T-cell (primary cell): Measurements from ENCODE around the gene URI1. TPM values are rescaled to one million over a fixed set of nuclear protein-coding genes. Genes with fewer than 3 reads are reported as not detected.

Experiments
- ATAC-seq, 4 experiments: fragments of 200-7000 bp in 3 of 4; fragments of 150-1000 bp in 1 of 4; cut with Tn5 transposase; replicated peaks in 1 of 4; 1 replicate in 3 of 4; 2 replicates in 1 of 4; pipeline ENCODE4 v1.10.0; 2021; ENCODE audit warnings: moderate library complexity in 3 of 4, mild to moderate bottlenecking in 2 of 4, moderate number of reproducible peaks in 1 of 4
- CTCF ChIA-PET, 2 donors: fragments of 300-600 bp; sonication (Branson Sonifier 250); formaldehyde crosslinking; loops; one replicate each; lab custom pipeline; 2022; ENCODE audit warnings: antibody characterized with exemption in 2 of 2; lab: Charles Lee
- POLR2A ChIA-PET, 2 donors: fragments of 300-600 bp; sonication (Branson Sonifier 250); formaldehyde crosslinking; loops; one replicate each; lab custom pipeline; 2022; ENCODE audit warnings: antibody characterized with exemption in 2 of 2; lab: Charles Lee
- DNase-seq, 35 experiments: peaks; one replicate each; pipeline versions ENCODE4 v3.0.0 to v3.0.0-alpha.2; 2013 to 2023
- H3K27ac ChIP-seq: one replicate; pipeline ENCODE4 v1.5.1; 2013; ENCODE audit warnings: low read length
- H3K27me3 ChIP-seq, 2 experiments: replicated peaks in 1 of 2; 1 replicate in 1 of 2; 2 replicates in 1 of 2; pipeline versions ENCODE4 v1.6.1 to v1.7.0; 2013; ENCODE audit warnings: low read length in 1 of 2, mixed read lengths in 1 of 2; ENCODE audit not compliant: control insufficient read depth in 2 of 2, insufficient read depth in 2 of 2; ENCODE audit errors: extremely low read depth in 1 of 2
- H3K36me3 ChIP-seq, 2 donors: 1 replicate in 1 of 2; 2 replicates in 1 of 2; pipeline versions ENCODE4 v1.6.1 to v1.7.0; 2013; ENCODE audit warnings: low read length in 1 of 2; ENCODE audit not compliant: control insufficient read depth in 2 of 2, insufficient read depth in 1 of 2; ENCODE audit errors: extremely low read depth in 1 of 2
- H3K4me1 ChIP-seq, 2 experiments: 1 replicate in 1 of 2; 2 replicates in 1 of 2; pipeline versions ENCODE4 v1.6.1 to v1.7.0; 2013; ENCODE audit warnings: low read length in 2 of 2, mixed read lengths in 1 of 2; ENCODE audit not compliant: insufficient read depth in 2 of 2, control insufficient read depth in 1 of 2; ENCODE audit errors: extremely low read depth in 1 of 2
- H3K4me3 ChIP-seq, 2 donors: 1 replicate in 1 of 2; 2 replicates in 1 of 2; pipeline versions ENCODE4 v1.5.1 to v1.7.0; 2013; ENCODE audit warnings: mild to moderate bottlenecking in 2 of 2, low read length in 1 of 2, moderate library complexity in 1 of 2; ENCODE audit not compliant: control insufficient read depth in 1 of 2; ENCODE audit errors: extremely low read depth in 1 of 2
- H3K9me3 ChIP-seq: 2 replicates; pipeline ENCODE4 v1.7.0; 2013
- H3K27ac Mint-ChIP-seq, 2 donors: one replicate each; pipeline ENCODE4 v1.8.0; 2020 to 2021; ENCODE audit warnings: mild to moderate bottlenecking in 2 of 2, mixed read lengths in 2 of 2
- H3K27me3 Mint-ChIP-seq, 2 donors: one replicate each; pipeline ENCODE4 v1.8.0; 2021 to 2022; ENCODE audit warnings: mixed read lengths in 2 of 2
- H3K36me3 Mint-ChIP-seq: one replicate; pipeline ENCODE4 v1.8.0; 2021; ENCODE audit warnings: mixed read lengths
- H3K4me1 Mint-ChIP-seq, 3 donors: one replicate each; pipeline ENCODE4 v1.8.0; 2020 to 2022; ENCODE audit warnings: mixed read lengths in 3 of 3, mild to moderate bottlenecking in 1 of 3
- H3K4me3 Mint-ChIP-seq, 3 donors: one replicate each; pipeline ENCODE4 v1.8.0; 2020 to 2022; ENCODE audit warnings: mild to moderate bottlenecking in 3 of 3, mixed read lengths in 3 of 3, moderate library complexity in 3 of 3
- H3K9me3 Mint-ChIP-seq, 3 donors: one replicate each; pipeline ENCODE4 v1.8.0; 2020 to 2022; ENCODE audit warnings: mixed read lengths in 3 of 3
- WGBS: methylation state at CpG from one replicate; pipeline ENCODE4 v1.1.5; 2013; ENCODE audit warnings: missing lambda C conversion rate; ENCODE audit not compliant: insufficient coverage; 5-methylcytosine and 5-hydroxymethylcytosine counted together
- total RNA-seq, 35 experiments: library from RNA in 6 of 35; stranded (reverse) in 6 of 35; fragments of 120-200 nt in 1 of 35; gene quantifications; one replicate each; pipeline versions ENCODE4 v1.2.1 to v1.2.4 and lab custom pipeline; 2013 to 2026

The URI1 gene
- total RNA-seq, 5 donors from 2014 or later (not counting 1 experiment from before 2014, with no cell fraction given) = 69.0 to 84.8 (median 75.7) TPM

- no peak overlapping the region for H3K27ac Mint-ChIP-seq
- WGBS = no CpG with 5 or more reads among the region's 1 CpG
- no peak overlapping the region for H3K4me3 Mint-ChIP-seq
- no peaks in the 10 kb centered on the region for H3K36me3 ChIP-seq
- H3K9me3 ChIP-seq = no peaks in the 10 kb centered on the region
- DNase-seq (no peak), ATAC-seq (no peak)
- H3K4me1 Mint-ChIP-seq = peaks cover 6 to 17% (median 14%) of the 10 kb centered on the region in 3 donors
- no peak overlapping the region for H3K27ac ChIP-seq
- POLR2A ChIA-PET = no interaction called here
- H3K4me1 ChIP-seq = no peaks in the 10 kb centered on the region
- no peaks in the 10 kb centered on the region for H3K27me3 Mint-ChIP-seq
- H3K4me3 ChIP-seq = no peak overlapping the region
- no peaks in the 10 kb centered on the region for H3K27me3 ChIP-seq
- H3K36me3 Mint-ChIP-seq = peaks cover 44% of the 10 kb centered on the region
- H3K9me3 Mint-ChIP-seq = no peaks in the 10 kb centered on the region
- CTCF ChIA-PET = no interaction called here
Measured at GRCh38 chr19:30022659-30023058, 80.6 kb downstream of the URI1 start.

- no peak overlapping the region for H3K4me3 ChIP-seq
Measured at GRCh38 chr19:30023330-30023729, 81.3 kb downstream of the URI1 start.

DNA sequence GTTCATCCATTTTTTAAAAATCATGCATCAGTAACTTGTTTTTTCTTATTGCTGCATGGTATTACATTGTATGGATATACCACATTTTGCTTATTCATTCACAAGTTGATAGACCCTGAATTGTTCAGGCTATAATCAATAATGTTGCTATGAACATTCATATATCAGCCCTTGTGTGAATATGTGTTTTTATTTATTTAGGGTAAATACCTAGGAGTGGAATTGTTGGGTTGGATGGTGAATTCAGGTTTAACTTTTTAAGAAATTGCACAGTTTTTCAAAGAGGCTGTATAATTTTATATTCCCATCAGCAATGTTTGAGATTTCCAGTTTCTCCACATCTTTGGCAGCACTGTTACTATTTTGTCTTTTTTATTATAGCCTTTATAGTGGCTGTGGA lies 82.1 kb downstream of the URI1 start:
- Mint-ChIP-seq H3K9me3 (peaks cover 0 to 1% (median 0%) of the 10 kb centered on the region in 3 donors), H3K4me3 (no peak overlapping the region), H3K36me3 (peaks cover 45% of the 10 kb centered on the region), H3K4me1 (peaks cover 12 to 19% (median 18%) of the 10 kb centered on the region in 3 donors), H3K27ac (no peak overlapping the region), H3K27me3 (no peaks in the 10 kb centered on the region)
- ATAC-seq (no peak), DNase-seq (no peak)
- Histone ChIP-seq H3K27ac (no peak overlapping the region), H3K9me3 (no peaks in the 10 kb centered on the region), H3K4me1 (no peaks in the 10 kb centered on the region), H3K4me3 (no peak overlapping the region), H3K36me3 (no peaks in the 10 kb centered on the region), H3K27me3 (no peaks in the 10 kb centered on the region)
- ChIA-PET CTCF (no interaction called here), POLR2A (no interaction called here)

More at GRCh38 chr19:30023330-30023729, 81.3 kb downstream of the URI1 start:
- peaks cover 12 to 17% (median 16%) of the 10 kb centered on the region in 3 donors for H3K4me1 Mint-ChIP-seq
- peaks cover 44% of the 10 kb centered on the region for H3K36me3 Mint-ChIP-seq
- Histone ChIP-seq H3K9me3 (no peaks in the 10 kb centered on the region), H3K36me3 (no peaks in the 10 kb centered on the region), H3K4me1 (no peaks in the 10 kb centered on the region), H3K27me3 (no peaks in the 10 kb centered on the region), H3K27ac (no peak overlapping the region)
- no peaks in the 10 kb centered on the region for H3K9me3 Mint-ChIP-seq
- ATAC-seq (no peak), DNase-seq (no peak)
- ChIA-PET CTCF (no interaction called here), POLR2A (no interaction called here)
- H3K27ac Mint-ChIP-seq = no peak overlapping the region
- no peaks in the 10 kb centered on the region for H3K27me3 Mint-ChIP-seq
- no peak overlapping the region for H3K4me3 Mint-ChIP-seq

GRCh38 chr19:30026933-30027332 lies 84.9 kb downstream of the URI1 start:
- POLR2A ChIA-PET = no interaction called here
- CTCF ChIA-PET = no interaction called here
- Histone ChIP-seq H3K27ac (no peak overlapping the region), H3K27me3 (no peaks in the 10 kb centered on the region), H3K9me3 (no peaks in the 10 kb centered on the region), H3K36me3 (peaks cover 0 to 5% of the 10 kb centered on the region in 2 donors), H3K4me3 (no peak overlapping the region), H3K4me1 (no peaks in the 10 kb centered on the region)
- Mint-ChIP-seq H3K27me3 (no peaks in the 10 kb centered on the region), H3K4me3 (no peak overlapping the region), H3K36me3 (peaks cover 68% of the 10 kb centered on the region), H3K4me1 (peaks cover 16 to 25% (median 23%) of the 10 kb centered on the region in 3 donors), H3K27ac (no peak overlapping the region), H3K9me3 (peaks cover 0 to 4% (median 2%) of the 10 kb centered on the region in 3 donors)
- ATAC-seq (no peak), DNase-seq (no peak)
- WGBS = no CpG with 5 or more reads among the region's 1 CpG

DNA sequence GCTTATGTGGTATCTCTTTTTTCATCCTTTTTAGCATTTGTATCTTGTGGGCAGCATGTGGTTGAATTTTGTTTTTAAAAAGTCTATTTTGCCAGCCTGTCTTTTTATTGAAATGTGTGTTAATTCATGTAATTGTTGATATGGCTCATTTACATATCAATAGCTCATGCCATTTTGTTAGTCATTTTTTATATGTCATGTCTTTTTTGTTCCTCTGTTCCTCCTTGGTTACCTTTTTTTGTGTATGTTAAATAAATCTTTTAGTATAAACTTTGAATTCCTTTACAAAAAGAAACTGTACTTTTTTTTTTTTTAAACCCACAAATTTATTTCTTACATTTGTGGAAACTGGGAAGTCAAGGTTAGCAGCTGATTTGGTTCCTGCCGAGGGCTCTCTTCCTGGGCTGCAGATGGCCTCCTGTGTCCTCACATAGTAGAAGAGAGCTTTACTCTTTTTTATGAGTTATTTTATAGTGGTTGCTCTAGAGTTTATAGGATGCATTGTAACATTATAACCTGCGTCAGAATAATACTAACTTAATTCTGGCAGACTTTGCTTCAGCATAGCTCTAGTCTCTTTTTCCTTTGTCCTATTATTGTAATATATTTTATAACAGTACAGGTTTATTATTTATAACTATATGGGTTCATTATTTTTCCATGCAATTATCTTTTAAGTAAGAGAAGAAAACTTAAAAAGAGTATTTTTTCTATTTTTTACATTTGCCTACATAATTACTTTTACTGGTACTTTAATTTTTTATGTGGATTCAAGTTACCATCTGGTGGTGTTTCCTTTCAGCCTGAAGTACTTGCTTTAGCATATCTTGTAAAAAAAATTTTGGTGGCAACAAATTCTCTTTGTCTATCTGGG lies 86.3 kb downstream of the URI1 start:
- peaks cover 5 to 10% (median 8%) of the 10 kb centered on the region in 3 donors for H3K9me3 Mint-ChIP-seq
- peaks cover 16 to 18% (median 17%) of the 10 kb centered on the region in 3 donors for H3K4me1 Mint-ChIP-seq
- ChIA-PET POLR2A (interaction anchor here in 1 of 2 donors (0.7 kb wide), 1 partner anchor 37 kb away, joined by 5 read pairs; no protein-coding TSS in a partner anchor), CTCF (no interaction called here)
- DNase-seq (no peak), ATAC-seq (no peak)
- Histone ChIP-seq H3K4me3 (no peak overlapping the region), H3K4me1 (no peaks in the 10 kb centered on the region), H3K9me3 (peaks cover 2% of the 10 kb centered on the region), H3K27ac (no peak overlapping the region), H3K27me3 (no peaks in the 10 kb centered on the region), H3K36me3 (peaks cover 0 to 5% of the 10 kb centered on the region in 2 donors)
- WGBS = no CpG with 5 or more reads among the region's 2 CpGs
- H3K4me3 Mint-ChIP-seq = no peak overlapping the region
- H3K27me3 Mint-ChIP-seq = no peaks in the 10 kb centered on the region
- H3K27ac Mint-ChIP-seq = no peak overlapping the region
- H3K36me3 Mint-ChIP-seq = peaks cover 70% of the 10 kb centered on the region

- CTCF ChIA-PET = no interaction called here
- POLR2A ChIA-PET = no interaction called here
- no peak for ATAC-seq
Measured at GRCh38 chr19:30028992-30029343, 86.9 kb downstream of the URI1 start.

More at GRCh38 chr19:30028992-30029343, 86.9 kb downstream of the URI1 start:
- H3K27ac ChIP-seq = no peak overlapping the region
- Mint-ChIP-seq H3K4me3 (no peak overlapping the region), H3K36me3 (peaks cover 71% of the 10 kb centered on the region), H3K4me1 (peaks cover 13% of the 10 kb centered on the region in 3 donors), H3K27ac (no peak overlapping the region), H3K9me3 (peaks cover 8 to 15% (median 11%) of the 10 kb centered on the region in 3 donors), H3K27me3 (no peaks in the 10 kb centered on the region)
- no peaks in the 10 kb centered on the region for H3K27me3 ChIP-seq
- DNase-seq = no peak
- no CpG with 5 or more reads among the region's 1 CpG for WGBS
- no peak overlapping the region for H3K4me3 ChIP-seq
- no peaks in the 10 kb centered on the region for H3K4me1 ChIP-seq
- peaks cover 0 to 5% of the 10 kb centered on the region in 2 donors for H3K36me3 ChIP-seq
- H3K9me3 ChIP-seq = peaks cover 2% of the 10 kb centered on the region
